HepG2 (cell line): Measurements from ENCODE around the gene DHX8. TPM values are rescaled to one million over a fixed set of nuclear protein-coding genes. Genes with fewer than 3 reads are reported as not detected.
A peak's percentile ranks its signal among the peaks of the same experiment; 100 is the strongest.

Experiments
- AGO1 ChIP-seq: fragments of 200-400 bp; formaldehyde crosslinking; IDR thresholded peaks from 2 replicates; pipeline ENCODE4 v1.6.1; 2017; ENCODE audit warnings: mild to moderate bottlenecking, low read depth, low read length, moderate library complexity; ENCODE audit not compliant: poor library complexity, severe bottlenecking
- AKAP8 ChIP-seq: sonication (generic); formaldehyde crosslinking; IDR thresholded peaks from 2 replicates; pipeline ENCODE4 v1.5.1; 2020; ENCODE audit warnings: mild to moderate bottlenecking, missing genetic modification reagents
- ATF1 ChIP-seq: IDR thresholded peaks from 2 replicates; pipeline ENCODE4 v1.6.1; 2016; ENCODE audit warnings: mild to moderate bottlenecking, control low read depth
- DMTF1 ChIP-seq: sonication (generic); formaldehyde crosslinking; IDR thresholded peaks from 2 replicates; pipeline ENCODE4 v1.4.0; 2020; ENCODE audit warnings: mild to moderate bottlenecking, missing genetic modification reagents
- ELF3 ChIP-seq: IDR thresholded peaks from 2 replicates; pipeline ENCODE4 v1.6.1; 2016; ENCODE audit warnings: missing genetic modification reagents, missing compliant biosample characterization
- JUN ChIP-seq: sonication (generic); formaldehyde crosslinking; IDR thresholded peaks from 2 replicates; pipeline ENCODE4 v1.4.0; 2020; ENCODE audit warnings: mild to moderate bottlenecking, missing genetic modification reagents
- KAT7 ChIP-seq: IDR thresholded peaks from 2 replicates; pipeline ENCODE4 v1.6.1; 2018; ENCODE audit warnings: borderline replicate concordance, missing compliant biosample characterization
- KDM5A ChIP-seq: fragments of 200-600 bp; sonication (generic); IDR thresholded peaks from 2 replicates; pipeline ENCODE4 v1.7.0; 2018; ENCODE audit warnings: antibody characterized with exemption, mild to moderate bottlenecking, low read length, borderline replicate concordance
- MAFF ChIP-seq: IDR thresholded peaks from 2 replicates; pipeline ENCODE4 v1.6.1; 2011; ENCODE audit warnings: low read depth, low read length, improper control_type of control experiment
- MLXIP ChIP-seq: sonication (generic); formaldehyde crosslinking; IDR thresholded peaks from 2 replicates; pipeline ENCODE4 v1.9.0; 2021; ENCODE audit warnings: missing genetic modification reagents, borderline replicate concordance
- NAIF1 ChIP-seq: sonication (generic); formaldehyde crosslinking; IDR thresholded peaks from 2 replicates; pipeline ENCODE4 v1.5.0; 2020; ENCODE audit warnings: mild to moderate bottlenecking, missing genetic modification reagents, borderline replicate concordance
- PRPF4 ChIP-seq: fragments of 200-400 bp; formaldehyde crosslinking; IDR thresholded peaks from 2 replicates; pipeline ENCODE4 v1.6.1; 2016; ENCODE audit warnings: low read length, low read depth; ENCODE audit not compliant: poor library complexity, severe bottlenecking
- RCOR2 ChIP-seq: IDR thresholded peaks from 2 replicates; pipeline ENCODE4 v1.6.1; 2016; ENCODE audit warnings: missing biosample characterization, missing genetic modification reagents
- TEF ChIP-seq: sonication (generic); formaldehyde crosslinking; IDR thresholded peaks from 2 replicates; pipeline ENCODE4 v1.5.0; 2020; ENCODE audit warnings: missing genetic modification reagents
- TMF1 ChIP-seq: sonication (generic); formaldehyde crosslinking; IDR thresholded peaks from 2 replicates; pipeline ENCODE4 v1.8.1; 2022; ENCODE audit warnings: low read depth, missing genetic modification reagents
- ZBTB25 ChIP-seq: IDR thresholded peaks from 2 replicates; pipeline ENCODE4 v1.6.1; 2018; ENCODE audit warnings: missing genetic modification reagents
- ZNF607 ChIP-seq: sonication (generic); formaldehyde crosslinking; IDR thresholded peaks from 2 replicates; pipeline ENCODE4 v1.5.1; 2020; ENCODE audit warnings: missing genetic modification reagents, mild to moderate bottlenecking, borderline replicate concordance
- ZNF788 ChIP-seq: sonication (generic); formaldehyde crosslinking; IDR thresholded peaks from 2 replicates; pipeline ENCODE4 v1.5.0; 2020; ENCODE audit warnings: mild to moderate bottlenecking, missing genetic modification reagents, borderline replicate concordance
- ZNF841 ChIP-seq: sonication (generic); formaldehyde crosslinking; IDR thresholded peaks from 2 replicates; pipeline ENCODE4 v1.8.1; 2023; ENCODE audit warnings: missing genetic modification reagents, borderline replicate concordance
- ZSCAN31 ChIP-seq: sonication (generic); formaldehyde crosslinking; IDR thresholded peaks from 2 replicates; pipeline ENCODE4 v1.5.0; 2020; ENCODE audit warnings: low read depth, mild to moderate bottlenecking, missing genetic modification reagents
- polyA plus RNA-seq, 8 experiments: library from polyadenylated mRNA; depleted of rRNA in 3 of 8; stranded (reverse) in 7 of 8; unstranded in 1 of 8; fragments of >200 nt; fragmentation: Illumina TruSeq in 4 of 8; extraction: Trizol in 4 of 8; gene quantifications; 2 replicates each; pipeline versions ENCODE4 v1.2.1 to v1.2.3, GENCODE V29; 2011 to 2016; ENCODE audit warnings: low read depth in 4 of 8, missing spikeins in 1 of 8, mixed read lengths in 1 of 8; ENCODE audit not compliant: insufficient read depth in 1 of 8
- total RNA-seq, 5 experiments: library from RNA; depleted of rRNA; stranded (reverse); fragments of >200 nt; fragmentation: Illumina TruSeq; extraction: Trizol; gene quantifications; 2 replicates each; pipeline ENCODE4 v1.2.3, GENCODE V29; 2016; ENCODE audit warnings: low read depth in 1 of 5

DHX8 gene
- total and polyA plus RNA-seq, 2 of the 13 experiments (the other 11 are each of a cell fraction or from before 2014, with no cell fraction given): 24.8 to 48.9 TPM

- peak; percentile 83 for TF ChIP-seq AKAP8
- 0 out of 2 replicates have a peak, but pooled peaks have one; percentile 31 for TF ChIP-seq NAIF1
- 0 out of 2 replicates have a peak, but pooled peaks have one; percentile 55 for TF ChIP-seq DMTF1 (CRISPR knock-in tag)
- TF ChIP-seq ZBTB25: no peak
- 0 out of 2 replicates have a peak, but pooled peaks have one; percentile 3 for TF ChIP-seq KAT7 (CRISPR knock-in tag)
- TF ChIP-seq ZSCAN31 (CRISPR knock-in tag): peak; percentile 23; the same call in 1 of the 2 replicates
- no peak for TF ChIP-seq TEF (CRISPR knock-in tag)
- 0 out of 2 replicates have a peak, but pooled peaks have one; percentile 25 for TF ChIP-seq ZNF788 (CRISPR knock-in tag)
- TF ChIP-seq AGO1: peak; percentile 17
- TF ChIP-seq KDM5A: peak; percentile 47; the same call in 1 of the 2 replicates
- no peak for TF ChIP-seq PRPF4
- peak; percentile 56 for TF ChIP-seq ZNF607 (CRISPR knock-in tag)
- TF ChIP-seq RCOR2 (CRISPR knock-in tag): peak; percentile 37; the same call in 1 of the 2 replicates
- no peak for TF ChIP-seq JUN
- TF ChIP-seq ZNF841 (CRISPR knock-in tag): peak; percentile 43; the same call in 1 of the 2 replicates
- 0 out of 2 replicates have a peak, but pooled peaks have one; percentile 39 for TF ChIP-seq TMF1 (CRISPR knock-in tag)
- no peak for TF ChIP-seq MAFF
- no peak for TF ChIP-seq ATF1 (CRISPR knock-in tag)
- TF ChIP-seq MLXIP (CRISPR knock-in tag): no peak
- no peak; the same call in 1 of the 2 replicates for TF ChIP-seq ELF3 (CRISPR knock-in tag)
Measured at GRCh38 chr17:43546319-43547188, 62.8 kb downstream of the DHX8 start, which contains the start of gene ETV4 (continued).
